Heart left ventricle (tissue), 13 donors: ENCODE data around the gene GRHL1.
"Not testable (repeated sequence)": the region's sequence is repeated elsewhere in the genome, so short reads cannot be mapped to it uniquely, and the experiment has no call there.

Source experiments
- CTCF ChIP-seq, 12 donors: fragments of 200-600 bp; sonication (generic) in 4 of 12; IDR thresholded peaks; one replicate each; pipeline versions ENCODE4 v1.5.0 to v1.8.0; 2018 to 2022; ENCODE audit warnings: antibody characterized with exemption in 12 of 12, mild to moderate bottlenecking in 5 of 12
- POLR2A ChIP-seq, 2 donors: fragments of 450-650 bp; IDR thresholded peaks; one replicate each; pipeline ENCODE4 v1.6.1; 2017; ENCODE audit warnings: antibody characterized with exemption in 2 of 2, mild to moderate bottlenecking in 2 of 2, moderate library complexity in 2 of 2
- donor health status: ischemic (EF 13 %, LVEDD 7.1; RV severe dilation, severe dysfunction).
- donor health status: DM: no; HTN: yes; CAD: no.
- donor health status: DM: no; HTN: no; CAD: no.
- donor health status: ischemic (EF 25% LVEDD 6.9; RV normal size, moderate dysfunction).
- donor health status: ischemic (EF 25% LVEDD 5.7; RV mildly dilated, moderate dysfunction).
- donor health status: ischemic (EF 35%, LVEDD 5.7; RV mildly dilated, moderate dysfunction).
- donor health status: nonischemic (EF 11% LVEDD 7.7; RV severe dilation, severe dysfunction).
- donor health status: DM: yes; HTN: yes; CAD: no.
- donor health status: PGD.
- donor health status: ischemic (EF 29% LVEDD 5.4; RV normal size, mild dysfunction).
- donor health status: nonischemic (EF 23%, LVEDD 6.1; RV moderate dilation, normal function).

GRCh38 chr2:10013651-10014417 is 62.3 kb downstream of the GRHL1 start:
- TF ChIP-seq CTCF, POLR2A (IDR thresholded peaks at IDR 0.05): not testable (repeated sequence)
